Stomach (tissue), 4 donors: ENCODE results near the gene DNAJC5G.

Source experiments
- POLR2A ChIP-seq, 4 donors: fragments of 450-650 bp; IDR thresholded peaks; one replicate each; pipeline ENCODE4 v1.6.1; 2016; ENCODE audit warnings: antibody characterized with exemption in 4 of 4, control low read depth in 2 of 4, mild to moderate bottlenecking in 1 of 4, moderate library complexity in 1 of 4
- POLR2AphosphoS5 ChIP-seq, 3 donors: sonication (generic); formaldehyde crosslinking; IDR thresholded peaks; one replicate each; pipeline ENCODE4 v1.6.1; 2016; ENCODE audit warnings: antibody characterized with exemption in 3 of 3
- TF ChIP-seq, protein P1 (sequence below), 7 experiments: fragments of 450-650 bp in 4 of 7; fragments of 200-600 bp in 3 of 7; sonication (generic) in 3 of 7; IDR thresholded peaks; one replicate each; pipeline ENCODE4 v1.5.1; 2016 to 2019; ENCODE audit warnings: antibody characterized with exemption in 7 of 7, control low read depth in 2 of 7, mild to moderate bottlenecking in 1 of 7

DNA sequence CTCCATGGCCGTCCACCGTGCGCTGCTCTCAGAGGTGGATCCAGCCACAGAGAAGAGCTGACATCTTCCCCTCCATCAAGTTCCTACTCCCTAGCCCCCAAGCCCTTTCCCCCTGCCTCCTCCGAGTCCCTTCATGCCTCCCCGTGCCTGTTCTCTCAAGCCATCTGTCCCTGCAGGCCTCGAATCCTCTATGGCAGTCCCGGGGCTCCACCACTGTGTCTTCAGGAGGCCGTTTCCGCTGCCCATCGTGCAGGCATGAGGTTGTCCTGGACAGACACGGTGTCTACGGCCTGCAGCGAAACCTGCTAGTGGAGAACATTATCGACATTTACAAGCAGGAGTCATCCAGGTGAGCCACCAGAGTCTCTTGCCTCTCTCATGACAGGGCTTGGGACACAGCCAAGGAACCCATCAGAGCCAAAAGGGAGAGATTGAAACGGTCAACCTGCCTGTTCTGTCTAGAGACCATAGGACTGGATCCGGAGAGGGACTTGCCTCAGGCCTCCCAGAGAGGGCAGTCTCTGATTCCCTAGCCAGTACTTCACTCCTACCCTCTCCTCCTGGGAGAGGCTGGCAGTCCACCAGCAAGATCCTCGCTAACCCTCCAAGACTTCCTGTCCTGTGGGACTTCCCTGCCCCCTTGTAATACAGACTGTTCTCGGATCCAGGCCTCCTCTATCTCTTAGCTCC, 23.3 kb downstream of the DNAJC5G start:
- TF ChIP-seq POLR2AphosphoS5 (IDR thresholded peaks at IDR 0.05), result no peak
- TF ChIP-seq, protein P1, sequence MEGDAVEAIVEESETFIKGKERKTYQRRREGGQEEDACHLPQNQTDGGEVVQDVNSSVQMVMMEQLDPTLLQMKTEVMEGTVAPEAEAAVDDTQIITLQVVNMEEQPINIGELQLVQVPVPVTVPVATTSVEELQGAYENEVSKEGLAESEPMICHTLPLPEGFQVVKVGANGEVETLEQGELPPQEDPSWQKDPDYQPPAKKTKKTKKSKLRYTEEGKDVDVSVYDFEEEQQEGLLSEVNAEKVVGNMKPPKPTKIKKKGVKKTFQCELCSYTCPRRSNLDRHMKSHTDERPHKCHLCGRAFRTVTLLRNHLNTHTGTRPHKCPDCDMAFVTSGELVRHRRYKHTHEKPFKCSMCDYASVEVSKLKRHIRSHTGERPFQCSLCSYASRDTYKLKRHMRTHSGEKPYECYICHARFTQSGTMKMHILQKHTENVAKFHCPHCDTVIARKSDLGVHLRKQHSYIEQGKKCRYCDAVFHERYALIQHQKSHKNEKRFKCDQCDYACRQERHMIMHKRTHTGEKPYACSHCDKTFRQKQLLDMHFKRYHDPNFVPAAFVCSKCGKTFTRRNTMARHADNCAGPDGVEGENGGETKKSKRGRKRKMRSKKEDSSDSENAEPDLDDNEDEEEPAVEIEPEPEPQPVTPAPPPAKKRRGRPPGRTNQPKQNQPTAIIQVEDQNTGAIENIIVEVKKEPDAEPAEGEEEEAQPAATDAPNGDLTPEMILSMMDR (IDR thresholded peaks at IDR 0.05), result no peak
- TF ChIP-seq POLR2A (IDR thresholded peaks at IDR 0.05), result no peak
